HepG2 (cell line): ENCODE data around the gene CYP27A1.

Experiments used
- CREB1 ChIP-seq, 2 experiments: fragments of 450-650 bp in 1 of 2; IDR thresholded peaks; 2 replicates each; pipeline ENCODE4 v1.6.1; 2016 to 2017; ENCODE audit warnings: control low read depth in 1 of 2, mild to moderate bottlenecking in 1 of 2, missing compliant biosample characterization in 1 of 2, missing genetic modification characterization in 1 of 2
- EZH2 ChIP-seq: conservative IDR thresholded peaks from 2 replicates; pipeline ENCODE4 v1.6.1; 2012; ENCODE audit warnings: mild to moderate bottlenecking, low read depth, low read length, moderate library complexity
- HMGA1 ChIP-seq: sonication (generic); formaldehyde crosslinking; conservative IDR thresholded peaks from 2 replicates; pipeline ENCODE4 v1.4.0; 2020; ENCODE audit warnings: missing genetic modification reagents
- ZNF558 ChIP-seq: sonication (generic); formaldehyde crosslinking; IDR thresholded peaks from 2 replicates; pipeline ENCODE4 v1.9.0; 2022; ENCODE audit warnings: mild to moderate bottlenecking, missing genetic modification reagents, borderline replicate concordance
- TF ChIP-seq, protein P1 (sequence below): sonication (generic); formaldehyde crosslinking; IDR thresholded peaks from 2 replicates; pipeline ENCODE4 v1.5.0; 2020; ENCODE audit warnings: mild to moderate bottlenecking, missing genetic modification reagents, moderate library complexity
- TF ChIP-seq, protein P2 (sequence below): sonication (generic); formaldehyde crosslinking; IDR thresholded peaks from 2 replicates; pipeline ENCODE4 v1.4.0; 2020; ENCODE audit warnings: missing genetic modification reagents, borderline replicate concordance

DNA sequence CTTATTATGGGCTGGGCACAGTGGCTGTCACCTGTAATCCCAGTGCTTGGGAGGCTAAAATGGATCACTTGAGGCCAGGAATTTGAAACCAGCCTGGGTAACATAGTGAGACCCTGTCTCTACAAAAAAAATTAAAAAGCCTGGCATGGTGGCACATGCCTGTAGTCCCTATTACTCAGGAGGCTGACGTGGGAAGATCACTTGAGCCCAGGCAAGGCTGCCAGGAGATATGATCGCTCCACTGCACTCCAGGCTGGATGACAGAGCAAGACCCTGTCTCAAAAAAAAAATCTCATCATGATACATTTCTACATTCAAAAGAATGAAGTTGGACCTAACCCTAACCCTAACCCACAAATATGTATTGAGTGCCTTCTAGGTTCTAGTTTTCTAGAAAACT is 20.2 kb upstream of the CYP27A1 start:
- TF ChIP-seq EZH2 (no peak), ZNF558 (no peak), CREB1 (IDR thresholded peaks at IDR 0.05) (no peak), CREB1 (CRISPR knock-in tag; IDR thresholded peaks at IDR 0.05) (no peak), HMGA1 (CRISPR knock-in tag) (no peak)
- TF ChIP-seq, protein P1, sequence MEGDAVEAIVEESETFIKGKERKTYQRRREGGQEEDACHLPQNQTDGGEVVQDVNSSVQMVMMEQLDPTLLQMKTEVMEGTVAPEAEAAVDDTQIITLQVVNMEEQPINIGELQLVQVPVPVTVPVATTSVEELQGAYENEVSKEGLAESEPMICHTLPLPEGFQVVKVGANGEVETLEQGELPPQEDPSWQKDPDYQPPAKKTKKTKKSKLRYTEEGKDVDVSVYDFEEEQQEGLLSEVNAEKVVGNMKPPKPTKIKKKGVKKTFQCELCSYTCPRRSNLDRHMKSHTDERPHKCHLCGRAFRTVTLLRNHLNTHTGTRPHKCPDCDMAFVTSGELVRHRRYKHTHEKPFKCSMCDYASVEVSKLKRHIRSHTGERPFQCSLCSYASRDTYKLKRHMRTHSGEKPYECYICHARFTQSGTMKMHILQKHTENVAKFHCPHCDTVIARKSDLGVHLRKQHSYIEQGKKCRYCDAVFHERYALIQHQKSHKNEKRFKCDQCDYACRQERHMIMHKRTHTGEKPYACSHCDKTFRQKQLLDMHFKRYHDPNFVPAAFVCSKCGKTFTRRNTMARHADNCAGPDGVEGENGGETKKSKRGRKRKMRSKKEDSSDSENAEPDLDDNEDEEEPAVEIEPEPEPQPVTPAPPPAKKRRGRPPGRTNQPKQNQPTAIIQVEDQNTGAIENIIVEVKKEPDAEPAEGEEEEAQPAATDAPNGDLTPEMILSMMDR (CRISPR knock-in tag) = no peak
- TF ChIP-seq, protein P2, sequence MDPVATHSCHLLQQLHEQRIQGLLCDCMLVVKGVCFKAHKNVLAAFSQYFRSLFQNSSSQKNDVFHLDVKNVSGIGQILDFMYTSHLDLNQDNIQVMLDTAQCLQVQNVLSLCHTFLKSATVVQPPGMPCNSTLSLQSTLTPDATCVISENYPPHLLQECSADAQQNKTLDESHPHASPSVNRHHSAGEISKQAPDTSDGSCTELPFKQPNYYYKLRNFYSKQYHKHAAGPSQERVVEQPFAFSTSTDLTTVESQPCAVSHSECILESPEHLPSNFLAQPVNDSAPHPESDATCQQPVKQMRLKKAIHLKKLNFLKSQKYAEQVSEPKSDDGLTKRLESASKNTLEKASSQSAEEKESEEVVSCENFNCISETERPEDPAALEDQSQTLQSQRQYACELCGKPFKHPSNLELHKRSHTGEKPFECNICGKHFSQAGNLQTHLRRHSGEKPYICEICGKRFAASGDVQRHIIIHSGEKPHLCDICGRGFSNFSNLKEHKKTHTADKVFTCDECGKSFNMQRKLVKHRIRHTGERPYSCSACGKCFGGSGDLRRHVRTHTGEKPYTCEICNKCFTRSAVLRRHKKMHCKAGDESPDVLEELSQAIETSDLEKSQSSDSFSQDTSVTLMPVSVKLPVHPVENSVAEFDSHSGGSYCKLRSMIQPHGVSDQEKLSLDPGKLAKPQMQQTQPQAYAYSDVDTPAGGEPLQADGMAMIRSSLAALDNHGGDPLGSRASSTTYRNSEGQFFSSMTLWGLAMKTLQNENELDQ (CRISPR knock-in tag) = no peak
